ENCODE data around the gene KIF3A.
"Not testable (repeated sequence)": the region's sequence is repeated elsewhere in the genome, so short reads cannot be mapped to it uniquely, and the experiment has no call there.

The KIF3A gene

DNA sequence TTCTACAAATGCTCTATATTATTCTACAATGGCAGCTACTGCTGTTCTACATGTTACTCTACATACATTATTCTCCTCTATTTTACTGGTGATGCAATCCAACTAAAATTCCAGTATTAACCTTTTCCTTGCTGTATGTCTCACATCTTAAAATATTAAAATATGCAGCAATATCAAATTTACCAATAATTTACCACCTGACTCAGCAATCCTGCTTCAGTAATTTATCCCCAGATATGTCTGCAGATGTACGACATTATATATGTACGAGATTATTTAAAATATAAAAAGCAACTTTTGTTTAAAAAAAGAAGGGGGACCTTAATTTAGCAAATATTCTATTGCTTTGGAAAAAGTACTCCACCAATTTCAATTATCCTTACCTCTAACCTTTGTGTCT is 11.6 kb downstream of the KIF3A start:
- no peak for DNase-seq (ENCODE audit: extremely low read depth in 1 of 2, low read depth in 1 of 2)

DNA sequence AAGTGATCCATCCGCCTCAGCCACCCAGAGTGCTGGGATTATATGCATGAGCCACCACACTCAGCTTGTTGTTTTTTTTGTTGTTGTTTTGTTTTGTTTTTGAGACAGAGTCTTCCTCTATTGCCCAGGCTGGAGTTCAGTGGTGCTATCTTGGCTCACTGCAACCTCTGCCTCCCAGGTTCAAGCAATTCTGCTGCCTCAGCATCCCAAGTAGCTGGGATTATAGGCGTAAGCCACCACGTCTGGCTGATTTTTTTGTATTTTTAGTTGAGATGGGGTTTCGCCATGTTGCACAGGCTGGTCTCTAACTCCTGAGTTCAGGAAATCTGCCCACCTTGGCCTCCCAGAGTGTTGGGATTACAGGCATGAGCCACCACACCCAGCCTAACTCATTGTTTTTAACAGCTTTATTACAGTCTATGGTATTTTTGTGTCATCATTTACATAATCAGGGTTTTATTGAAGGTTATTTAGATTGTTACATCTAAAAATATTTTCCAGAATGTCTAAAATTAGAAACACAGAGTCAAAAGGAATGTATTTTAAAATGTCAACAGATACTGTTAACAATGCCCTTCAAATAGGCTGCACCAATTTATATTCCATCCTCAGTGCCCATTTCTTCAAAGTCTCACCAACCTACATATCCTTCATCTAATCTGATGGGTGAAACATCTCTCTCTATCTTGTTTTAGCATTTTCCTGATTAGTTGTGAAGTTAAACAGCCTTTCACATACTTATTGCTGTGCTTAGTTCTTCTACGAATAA is 18.6 kb downstream of the KIF3A start:
- DNase-seq (ENCODE audit: extremely low read depth in 1 of 2, low read depth in 1 of 2): no peak

DNA sequence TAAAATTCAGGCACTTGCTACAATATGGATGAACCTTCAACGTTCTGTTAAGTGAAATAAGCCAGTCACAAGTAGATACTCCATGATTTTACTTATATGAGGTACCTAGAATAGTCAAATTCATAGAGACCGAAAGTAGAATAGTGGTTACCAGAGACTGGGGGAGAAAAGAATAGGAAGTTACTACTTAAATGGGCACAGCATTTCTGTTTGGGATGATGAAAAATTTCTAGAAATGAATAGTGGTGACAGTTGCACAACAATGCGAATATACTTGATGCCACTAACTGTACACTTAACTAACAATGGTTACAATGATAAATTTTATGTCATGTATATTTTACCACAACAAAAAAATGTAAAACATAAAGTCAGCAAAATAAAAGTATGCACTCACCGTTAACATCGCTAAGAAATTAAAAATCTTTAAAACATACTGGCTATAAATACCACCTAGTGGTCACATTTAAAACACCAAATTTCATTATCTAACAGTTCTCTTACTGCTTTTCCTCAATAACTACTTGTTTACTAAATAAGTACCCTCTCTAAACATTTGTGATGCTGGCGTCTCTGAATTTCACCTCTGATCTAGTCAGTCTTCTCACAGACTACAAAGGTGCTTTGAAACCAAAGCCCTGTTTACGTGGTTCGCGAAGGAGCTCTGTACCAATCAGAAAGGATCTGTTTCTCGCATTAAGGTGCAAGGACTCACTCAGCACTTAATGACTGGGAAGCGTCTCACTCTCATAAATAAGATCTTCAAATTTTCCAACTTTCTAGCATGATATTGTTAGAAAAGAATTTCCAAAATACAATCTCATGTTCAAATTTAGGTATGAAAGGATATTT is 22.7 kb downstream of the KIF3A start:
- no peak for DNase-seq (ENCODE audit: extremely low read depth in 1 of 2, low read depth in 1 of 2)

DNA sequence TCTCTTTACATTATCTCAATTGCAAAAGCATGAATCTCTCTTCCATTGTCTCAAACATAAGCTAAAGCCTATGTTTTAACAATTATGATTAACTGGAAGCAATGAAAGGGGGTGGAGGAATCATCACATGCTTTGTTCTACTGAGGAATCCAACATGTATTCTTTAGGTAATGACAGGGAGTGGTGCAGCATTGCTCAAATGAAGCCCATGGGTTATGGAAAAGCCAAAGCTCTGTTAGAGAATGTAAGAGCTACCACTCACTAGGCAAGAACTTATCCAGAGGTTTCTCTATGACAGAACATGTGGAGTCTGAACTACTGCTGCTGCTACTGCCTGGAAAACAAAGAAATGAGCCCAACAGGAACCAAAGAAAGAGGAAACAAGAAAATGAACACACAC is 28.7 kb downstream of the KIF3A start:
- no peak for DNase-seq (ENCODE audit: extremely low read depth in 1 of 2, low read depth in 1 of 2)

DNA sequence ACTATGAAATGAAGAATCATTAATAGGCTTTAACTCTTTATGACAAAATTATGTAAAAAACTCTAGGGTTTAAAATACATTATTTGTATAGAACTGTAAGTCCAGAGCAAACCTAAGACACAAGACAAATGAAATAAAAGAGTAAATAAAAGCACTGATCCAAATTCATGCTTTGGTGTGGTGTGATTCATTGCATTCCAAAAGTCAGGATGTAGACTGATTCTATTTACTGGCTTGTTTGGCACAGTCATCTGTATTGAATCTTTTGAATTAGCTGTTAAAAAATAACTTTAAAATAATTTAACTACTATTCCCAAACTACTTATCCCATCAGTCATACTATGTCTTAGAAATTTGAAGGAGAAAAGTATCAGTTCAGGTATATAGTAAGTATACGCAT is 32.5 kb downstream of the KIF3A start:
- DNase-seq (ENCODE audit: extremely low read depth in 1 of 2, low read depth in 1 of 2): no peak

DNA sequence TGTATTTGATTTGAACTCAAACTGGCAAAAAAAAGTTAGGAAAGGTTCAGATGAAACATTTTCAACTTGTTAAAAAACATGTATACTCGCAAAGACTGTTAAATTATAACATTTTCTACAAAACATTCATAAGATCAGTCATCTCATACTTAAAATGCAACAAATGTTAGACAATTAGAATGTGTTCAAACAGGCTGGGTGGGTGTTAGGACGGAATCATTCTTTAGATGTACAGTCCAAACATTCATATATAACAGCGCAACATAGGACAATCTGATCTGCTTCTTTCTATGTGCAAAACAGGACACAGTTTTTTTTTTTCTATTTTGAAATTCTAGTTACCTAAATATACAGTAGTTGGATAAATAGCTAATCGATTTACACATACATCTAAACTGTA is 41.4 kb downstream of the KIF3A start:
- DNase-seq (ENCODE audit: extremely low read depth in 1 of 2, low read depth in 1 of 2): no peak

DNA sequence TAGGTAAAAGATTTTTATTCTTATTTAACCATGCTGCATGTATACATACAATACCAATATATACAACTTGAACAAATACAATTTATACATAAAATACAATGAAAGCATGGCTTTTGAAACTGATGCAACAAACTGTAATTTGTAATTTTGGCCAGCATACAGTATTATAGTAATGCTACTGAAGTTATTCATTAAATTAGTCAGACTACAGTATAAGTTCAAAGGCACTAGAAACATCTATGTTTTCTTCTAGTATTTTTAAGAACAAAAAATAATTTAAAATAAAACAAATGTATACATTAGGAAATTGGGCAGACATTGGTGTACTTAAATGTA is 44.7 kb downstream of the KIF3A start:
- no peak for DNase-seq (ENCODE audit: extremely low read depth in 1 of 2, low read depth in 1 of 2)

DNA sequence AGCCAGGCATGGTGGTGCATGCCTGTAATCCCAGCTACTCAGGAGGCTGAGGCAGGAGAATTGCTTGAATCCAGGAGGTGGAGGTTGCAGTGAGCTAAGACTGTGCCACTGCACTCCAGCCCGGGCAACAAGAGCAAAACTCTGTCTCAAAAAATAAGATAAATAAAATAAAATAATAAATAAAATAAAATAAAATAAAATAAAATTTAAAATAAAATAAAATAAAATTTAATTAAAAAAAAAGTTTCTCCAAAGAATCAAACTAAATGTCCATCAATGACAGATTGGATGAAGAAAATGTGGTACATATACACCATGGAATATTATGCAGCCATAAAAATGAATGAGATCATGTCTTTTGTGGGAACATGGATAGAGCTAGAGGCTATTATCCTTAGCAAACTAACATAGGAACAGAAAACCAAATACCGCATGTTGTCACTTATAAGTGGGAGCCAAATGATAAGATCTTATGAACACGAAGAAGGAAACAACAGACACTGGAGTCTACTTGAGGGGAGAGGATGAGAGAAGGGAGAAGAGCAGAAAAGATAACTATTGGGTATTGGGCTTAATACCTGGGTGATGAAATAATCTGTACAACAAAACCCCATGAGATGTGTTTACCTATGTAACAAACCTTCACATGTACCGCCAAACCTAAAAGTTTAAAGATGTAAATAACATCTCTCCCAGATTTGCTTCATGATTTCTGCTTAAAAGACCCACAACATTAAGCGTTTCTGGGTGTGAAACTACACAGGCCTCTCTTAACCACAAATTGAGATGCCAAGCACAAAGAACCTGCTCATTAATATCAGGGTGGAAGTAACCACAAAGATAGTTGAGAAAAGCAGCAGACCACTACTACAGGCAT is 45.4 kb downstream of the KIF3A start:
- DNase-seq (ENCODE audit: extremely low read depth in 1 of 2, low read depth in 1 of 2): not testable (repeated sequence)

DNA sequence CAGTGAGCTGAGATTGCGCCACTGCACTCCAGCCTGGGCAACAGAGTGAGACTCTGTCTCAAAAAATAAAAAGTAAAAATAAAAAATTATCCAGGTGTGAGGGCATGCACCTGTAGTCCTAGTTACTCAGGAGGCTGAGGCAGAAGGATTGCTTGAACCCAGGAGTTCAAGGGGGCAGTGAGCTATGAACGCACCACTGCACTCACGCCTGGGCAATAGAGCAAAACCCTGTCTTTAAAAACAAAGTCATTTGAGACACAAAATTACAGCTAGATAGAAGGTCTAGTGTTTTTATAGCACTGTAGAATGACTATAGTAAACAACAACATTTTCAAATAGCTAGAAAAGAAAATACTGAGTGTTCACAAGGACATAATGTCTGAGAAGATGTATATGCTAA is 47.2 kb downstream of the KIF3A start:
- DNase-seq (ENCODE audit: extremely low read depth in 1 of 2, low read depth in 1 of 2): no peak

DNA sequence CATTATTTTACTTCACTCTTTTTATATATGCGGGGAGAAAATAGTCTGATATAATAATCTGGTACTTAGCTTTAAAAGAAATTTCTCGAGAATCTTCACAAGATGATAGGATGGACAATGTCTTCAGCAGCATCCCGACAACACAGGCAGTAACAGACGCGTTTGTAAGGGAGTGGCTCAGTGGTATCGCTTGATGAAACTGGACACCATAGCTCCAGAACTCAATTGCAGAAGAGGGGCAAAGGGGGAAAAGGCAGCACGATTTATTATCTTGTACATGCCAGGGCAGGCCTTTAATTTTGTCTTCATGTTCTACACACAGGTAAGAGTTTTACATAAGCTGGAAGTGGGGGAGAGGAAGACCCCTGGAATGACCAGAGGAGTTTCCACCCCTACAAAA is 47.8 kb downstream of the KIF3A start:
- no peak for DNase-seq (ENCODE audit: extremely low read depth in 1 of 2, low read depth in 1 of 2)

DNA sequence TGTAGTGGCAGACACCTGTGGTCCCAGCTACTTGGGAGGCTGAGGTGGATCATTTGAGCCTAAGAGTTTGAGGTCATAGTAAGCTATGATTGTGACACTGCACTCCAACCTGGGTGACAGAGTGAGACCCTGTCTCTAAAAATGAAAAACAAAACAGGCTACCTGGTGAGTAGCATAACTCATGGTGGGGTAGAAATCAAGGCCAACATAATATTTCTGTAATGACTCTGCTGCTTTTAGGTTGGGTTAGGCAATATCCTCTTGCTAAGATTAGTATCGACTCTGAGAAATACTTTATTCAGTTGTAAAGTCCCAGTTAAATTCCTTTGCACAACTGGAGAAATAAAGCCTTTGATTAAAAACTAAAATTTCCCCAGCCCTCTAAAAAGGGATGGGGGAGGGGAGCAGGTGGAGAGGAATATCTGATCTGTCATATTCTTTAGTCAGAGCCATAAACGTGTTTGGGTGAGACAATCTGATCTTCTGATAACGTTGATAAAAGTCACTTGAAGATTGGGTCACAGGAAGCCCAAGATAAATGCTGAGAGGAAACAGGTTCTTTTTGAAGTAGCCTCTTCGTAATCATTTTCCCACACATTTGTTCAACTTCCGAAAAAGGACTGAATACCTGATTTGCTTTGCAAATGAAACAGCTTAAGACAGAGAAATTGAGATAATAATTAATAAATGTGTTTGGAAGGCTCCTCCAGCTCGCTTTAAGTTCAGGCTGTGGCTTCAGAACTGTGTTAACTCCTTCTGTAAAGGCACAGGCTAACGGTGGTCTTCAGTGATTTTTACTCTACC is 48.6 kb downstream of the KIF3A start:
- no peak for DNase-seq (ENCODE audit: extremely low read depth in 1 of 2, low read depth in 1 of 2)

DNA sequence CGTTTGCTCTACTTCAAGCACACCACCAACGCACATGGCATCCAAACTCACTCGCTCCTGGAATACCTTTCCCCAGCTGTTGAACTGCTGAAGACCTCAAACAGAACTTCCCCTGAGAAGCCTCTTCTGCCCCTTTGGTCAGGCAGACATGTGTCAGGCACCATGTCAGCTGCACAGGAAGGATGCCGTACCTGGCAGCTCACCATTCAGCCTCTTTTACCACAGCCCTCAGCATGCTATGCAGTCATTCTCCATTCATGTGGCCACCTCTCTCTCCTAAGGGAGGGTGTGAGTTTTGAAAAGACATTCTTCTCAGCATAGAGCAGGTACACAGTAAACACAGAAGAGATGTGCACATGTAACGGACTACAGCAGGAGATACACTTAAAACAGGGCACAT is 49.4 kb downstream of the KIF3A start:
- no peak for DNase-seq (ENCODE audit: extremely low read depth in 1 of 2, low read depth in 1 of 2)

DNA sequence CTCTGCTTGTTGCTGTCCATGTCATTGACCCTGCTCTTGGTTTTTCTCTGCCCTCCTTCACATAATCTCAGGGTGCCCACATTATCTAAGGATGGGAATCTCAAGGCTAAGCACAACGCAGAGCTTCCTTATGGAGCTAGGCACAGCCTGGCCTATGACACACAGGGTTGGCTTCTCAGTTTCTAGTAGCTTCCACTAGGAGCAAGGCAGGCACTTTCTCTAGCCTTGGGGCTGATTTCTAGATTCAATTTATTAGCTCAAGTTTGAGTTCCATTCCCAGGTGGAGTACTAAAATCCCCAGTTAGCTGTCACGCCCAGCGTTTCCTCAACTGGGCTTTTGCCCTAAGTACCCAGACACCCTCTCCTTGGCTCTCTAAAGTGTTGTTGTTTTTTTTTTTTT is 51.2 kb downstream of the KIF3A start:
- DNase-seq (ENCODE audit: extremely low read depth in 1 of 2, low read depth in 1 of 2): no peak

DNA sequence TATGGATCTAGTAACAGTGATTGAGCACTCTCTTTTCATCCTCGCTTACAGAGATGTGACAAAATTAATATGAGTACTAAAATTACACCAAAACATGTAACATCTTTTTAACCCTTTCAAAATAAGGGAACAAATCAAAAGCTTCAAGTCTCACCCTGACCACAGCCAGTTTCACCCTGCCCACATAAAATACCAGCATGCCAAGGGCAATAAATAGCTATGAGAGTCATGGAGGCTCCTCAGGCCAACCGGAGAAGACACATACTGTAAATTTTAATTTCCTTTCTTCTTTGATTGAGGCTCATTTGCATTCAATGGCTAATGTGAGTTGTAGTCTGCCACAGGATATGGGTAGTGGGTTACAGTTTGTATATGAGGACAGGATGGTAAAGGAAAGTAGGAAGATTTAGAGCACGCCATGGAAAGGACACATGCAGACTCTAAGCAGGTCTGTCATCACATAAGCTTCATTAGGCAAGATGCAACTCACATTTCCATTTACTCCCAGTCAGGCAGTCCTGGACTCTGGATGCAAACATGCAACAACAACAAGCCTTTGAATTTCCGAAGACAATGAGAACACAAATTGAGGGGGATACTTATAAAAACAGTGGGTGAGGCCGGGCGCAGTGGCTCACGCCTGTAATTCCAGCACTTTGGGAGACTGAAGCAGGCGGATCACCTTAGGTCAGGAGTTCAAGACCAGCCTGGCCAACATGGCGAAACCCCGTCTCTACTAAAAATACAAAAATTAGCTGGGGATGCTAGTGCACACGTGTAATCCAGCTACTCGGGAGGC is 52.2 kb downstream of the KIF3A start:
- no peak for DNase-seq (ENCODE audit: extremely low read depth in 1 of 2, low read depth in 1 of 2)

DNA sequence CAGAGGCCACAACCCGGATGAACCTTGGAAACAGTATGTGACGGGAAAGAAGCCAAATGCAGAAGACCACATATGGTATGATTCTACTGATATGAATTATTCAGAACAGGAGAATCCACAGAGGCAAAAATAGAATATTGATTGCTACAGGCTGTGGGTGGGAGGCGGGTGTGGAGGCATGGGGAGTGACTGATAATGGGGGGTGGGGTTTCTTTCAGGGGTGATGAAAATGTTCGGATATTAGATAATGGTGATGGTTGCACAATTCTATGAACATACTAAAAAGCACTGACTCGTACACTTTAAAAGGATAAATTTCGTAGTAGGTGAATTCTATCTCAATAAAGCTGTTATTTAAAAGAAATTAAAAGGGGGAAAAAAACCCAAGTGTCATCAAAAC is 52.9 kb downstream of the KIF3A start:
- DNase-seq (ENCODE audit: extremely low read depth in 1 of 2, low read depth in 1 of 2): no peak

DNA sequence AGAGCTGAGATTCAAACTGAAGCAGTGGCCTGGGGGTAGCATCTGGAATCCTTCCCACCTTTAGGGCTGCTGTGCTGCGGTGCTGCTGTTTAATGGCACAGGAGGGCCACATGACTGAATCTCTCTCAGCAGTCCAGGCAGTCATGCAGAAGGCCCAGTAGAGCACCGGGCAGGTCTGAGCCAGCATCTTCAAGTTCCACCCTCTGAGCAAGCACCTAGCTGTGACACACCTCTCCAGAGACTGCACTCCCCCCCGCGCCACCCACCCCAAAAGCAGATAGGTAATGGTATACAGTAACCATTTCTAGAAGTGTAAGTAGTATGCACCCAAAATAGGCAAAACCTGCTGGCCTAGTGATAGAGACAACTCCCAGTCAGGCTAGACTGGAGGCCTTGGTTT is 55.4 kb downstream of the KIF3A start:
- DNase-seq (ENCODE audit: extremely low read depth in 1 of 2, low read depth in 1 of 2): no peak

DNA sequence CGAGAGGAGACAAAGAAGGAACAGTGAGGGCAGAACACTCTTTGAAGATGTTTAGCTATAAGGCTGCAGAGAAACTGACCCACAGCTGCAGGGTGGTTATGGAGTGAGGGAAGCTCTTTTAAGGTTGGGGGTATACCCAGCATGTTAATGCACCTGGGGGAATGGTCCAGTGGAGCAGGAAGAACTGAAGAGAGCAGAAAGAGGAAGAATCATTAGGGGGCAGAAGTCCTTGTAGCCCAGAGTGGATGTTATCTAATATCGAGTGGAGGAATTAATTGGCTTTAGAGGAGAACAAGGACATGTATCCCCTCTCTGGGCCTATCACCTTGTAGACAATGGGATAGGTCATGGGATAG is 55.9 kb downstream of the KIF3A start:
- DNase-seq (ENCODE audit: extremely low read depth in 1 of 2, low read depth in 1 of 2): no peak

DNA sequence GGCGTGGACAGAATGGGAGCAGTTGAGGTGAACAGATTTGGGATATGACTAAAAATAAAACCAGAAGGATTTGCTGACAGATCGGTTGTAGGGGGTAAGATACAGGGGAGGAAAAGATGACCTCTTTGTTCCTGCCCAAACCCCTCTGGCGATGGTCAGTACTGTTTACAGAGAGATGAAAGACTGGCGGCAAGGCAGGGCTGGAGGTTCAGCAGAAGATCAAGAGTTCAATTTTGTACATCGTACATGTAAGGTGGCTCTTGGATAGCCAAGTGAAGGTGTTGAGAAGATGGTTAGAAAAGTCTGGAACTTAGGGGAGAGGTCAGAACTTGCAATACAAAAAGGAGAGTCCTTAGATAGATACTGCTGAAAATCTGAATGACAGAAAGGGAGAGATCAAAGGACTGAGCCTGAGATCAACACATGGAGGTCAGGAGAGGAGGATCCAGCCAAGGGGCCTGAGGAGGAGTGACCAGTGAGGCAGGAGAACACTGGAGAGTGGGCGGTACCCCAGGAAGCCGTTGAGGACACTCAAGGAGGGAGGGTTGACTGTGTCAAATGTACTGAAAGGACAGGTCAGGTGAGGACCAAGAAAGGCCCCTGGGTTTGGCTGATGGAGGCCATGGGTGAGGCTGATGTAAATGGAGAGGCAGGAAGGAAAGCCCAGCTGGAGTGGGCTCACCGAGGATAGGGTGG is 56.4 kb downstream of the KIF3A start:
- no peak for DNase-seq (ENCODE audit: extremely low read depth in 1 of 2, low read depth in 1 of 2)

DNA sequence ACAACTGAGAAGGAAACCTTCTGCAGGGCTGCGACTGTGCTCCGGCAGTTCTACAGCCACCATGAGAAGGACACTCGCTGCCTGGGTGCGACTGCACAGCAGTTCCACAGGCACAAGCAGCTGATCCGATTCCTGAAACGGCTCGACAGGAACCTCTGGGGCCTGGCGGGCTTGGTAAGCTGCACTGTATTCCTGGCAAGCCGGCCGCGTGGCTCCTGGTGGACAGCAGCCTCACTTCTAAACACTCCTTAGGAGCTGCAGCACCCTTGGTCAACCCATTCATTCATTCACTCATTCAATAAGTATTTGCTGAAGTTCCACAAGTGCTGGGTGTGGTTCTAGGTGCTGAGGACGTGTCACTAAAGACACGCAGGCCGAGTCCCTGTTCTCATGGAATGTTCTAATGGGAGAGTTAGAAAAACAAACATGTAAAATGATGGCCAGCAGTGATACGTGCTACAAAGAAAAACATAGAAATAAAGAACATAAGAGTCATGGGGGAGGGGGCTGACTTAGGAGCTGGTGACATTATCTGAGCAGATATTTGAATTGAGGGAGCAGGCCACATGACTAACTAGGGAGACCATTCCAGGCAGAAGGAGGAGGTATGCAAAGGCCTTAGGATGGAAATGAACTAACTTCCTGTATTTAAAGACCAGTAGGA is 57.5 kb downstream of the KIF3A start:
- no peak for DNase-seq (ENCODE audit: extremely low read depth in 1 of 2, low read depth in 1 of 2)
